SK-N-SH (cell line): ENCODE data around the gene BRAF.
A peak's percentile ranks its signal among the peaks of the same experiment; 100 is the strongest.

Experiments used
- CHD2 ChIP-seq: fragments of 150-350 bp; IDR thresholded peaks from 2 replicates; pipeline ENCODE4 v1.6.1; 2018; ENCODE audit warnings: low read length; ENCODE audit not compliant: partially characterized antibody
- CTCF ChIP-seq: fragments of 200-600 bp; sonication (generic); IDR thresholded peaks from 2 replicates; pipeline ENCODE4 v1.6.1; 2017; ENCODE audit warnings: antibody characterized with exemption, mild to moderate bottlenecking, moderate library complexity
- MEF2A ChIP-seq: IDR thresholded peaks from 2 replicates; pipeline ENCODE4 v1.4.0; 2012; ENCODE audit warnings: low read depth, borderline replicate concordance
- MXI1 ChIP-seq: IDR thresholded peaks from 2 replicates; pipeline ENCODE4 v1.6.1; 2012; ENCODE audit warnings: mild to moderate bottlenecking, low read depth, low read length, improper control_type of control experiment
- NFIC ChIP-seq: IDR thresholded peaks from 2 replicates; pipeline ENCODE4 v1.4.0; 2012; ENCODE audit warnings: borderline replicate concordance
- POLR2AphosphoS5 ChIP-seq: IDR thresholded peaks from 2 replicates; pipeline ENCODE4 v1.6.1; 2012; ENCODE audit warnings: low read depth, low read length
- RFX5 ChIP-seq: IDR thresholded peaks from 2 replicates; pipeline ENCODE4 v1.6.1; 2012; ENCODE audit warnings: mild to moderate bottlenecking, improper control_type of control experiment, low read length
- TAF1 ChIP-seq: IDR thresholded peaks from 2 replicates; pipeline ENCODE4 v1.6.1; 2012; ENCODE audit warnings: low read depth, mild to moderate bottlenecking, low read length, moderate library complexity, borderline replicate concordance

- TF ChIP-seq CTCF (no peak), MXI1 (no peak), MEF2A (no peak), NFIC (0 out of 2 replicates have a peak, but pooled peaks have one; percentile 1), POLR2AphosphoS5 (no peak), CHD2 (no peak), TAF1 (no peak), RFX5 (no peak)
Measured at GRCh38 chr7:140672382-140673062, 252.2 kb downstream of the BRAF start, which contains the start of gene ADCK2.
